Fibroblast of skin of scalp (primary cell): ENCODE data around the gene PRKG1.
A peak's percentile ranks its signal among the peaks of the same experiment; 100 is the strongest.
"Not testable (repeated sequence)": the region's sequence is repeated elsewhere in the genome, so short reads cannot be mapped to it uniquely, and the experiment has no call there.

Source experiments
- DNase-seq: peaks from one replicate; pipeline ENCODE4 v3.0.0-alpha.2; 2013

The PRKG1 gene

DNA sequence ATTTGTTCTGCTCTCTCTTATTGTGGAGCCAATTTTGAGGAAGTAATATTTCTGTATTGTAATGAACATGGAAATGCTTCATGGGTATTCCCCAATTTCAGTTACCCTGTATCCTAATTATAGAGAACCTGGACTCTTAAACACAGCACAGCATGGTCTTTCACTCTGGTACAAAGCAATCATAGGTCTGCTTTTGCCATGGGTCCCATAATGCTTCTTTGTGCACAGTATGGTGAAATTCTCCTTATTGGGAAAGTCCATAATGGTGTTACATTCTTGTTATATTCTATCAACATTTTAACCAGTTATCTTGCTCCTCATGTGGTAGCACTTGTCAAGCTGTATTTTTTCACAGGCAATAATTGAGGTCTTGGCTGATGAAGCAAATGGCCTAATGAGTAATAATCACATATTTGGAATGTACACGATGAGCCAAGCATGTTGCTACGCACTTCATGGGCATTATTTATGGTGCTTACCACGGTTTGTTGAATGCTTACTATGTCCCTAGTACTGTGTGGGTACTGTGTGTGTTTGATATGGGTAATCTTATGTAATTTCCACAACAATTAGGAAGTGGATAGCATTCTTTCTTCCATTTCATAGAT, 42.9 kb downstream of the PRKG1 start:
- no peak for DNase-seq

DNA sequence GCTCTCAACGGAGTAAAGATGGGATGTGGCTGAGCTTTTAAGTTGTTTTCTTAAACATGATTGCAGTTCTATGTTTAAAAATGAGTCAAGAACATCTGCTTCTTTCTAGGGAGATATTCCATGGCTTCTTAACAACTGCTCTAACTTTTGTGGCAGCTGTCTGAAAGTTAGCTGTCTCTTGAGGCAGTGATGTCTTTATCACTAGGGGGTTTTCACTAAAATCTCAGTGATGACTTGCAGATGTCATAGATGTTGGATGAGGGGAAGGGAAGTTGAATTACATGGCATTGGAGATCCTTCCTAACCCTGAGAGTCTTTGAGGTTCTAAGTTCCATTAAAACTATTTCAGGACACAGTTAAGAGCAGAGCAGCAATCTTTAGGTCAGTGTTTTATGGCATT, 43.5 kb downstream of the PRKG1 start:
- peak; percentile 52 for DNase-seq

DNA sequence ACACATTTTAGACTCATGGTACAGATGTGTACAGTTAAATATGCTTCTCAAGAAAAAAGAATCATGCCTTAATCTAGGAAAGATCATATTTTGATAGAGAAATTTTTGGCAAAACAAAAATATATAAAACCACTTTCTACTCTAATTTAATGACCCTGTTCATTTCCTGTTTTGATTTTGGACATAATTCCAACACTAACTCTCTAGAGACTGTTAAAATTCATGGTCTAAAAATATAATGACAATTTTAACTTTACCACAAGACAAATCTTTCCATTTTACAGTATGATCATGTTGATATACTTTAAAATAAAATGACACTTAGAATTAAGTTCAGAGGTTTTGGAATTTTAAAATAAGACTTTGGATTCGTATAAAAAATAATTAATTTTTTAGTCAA, 45.2 kb downstream of the PRKG1 start:
- DNase-seq, result no peak

DNA sequence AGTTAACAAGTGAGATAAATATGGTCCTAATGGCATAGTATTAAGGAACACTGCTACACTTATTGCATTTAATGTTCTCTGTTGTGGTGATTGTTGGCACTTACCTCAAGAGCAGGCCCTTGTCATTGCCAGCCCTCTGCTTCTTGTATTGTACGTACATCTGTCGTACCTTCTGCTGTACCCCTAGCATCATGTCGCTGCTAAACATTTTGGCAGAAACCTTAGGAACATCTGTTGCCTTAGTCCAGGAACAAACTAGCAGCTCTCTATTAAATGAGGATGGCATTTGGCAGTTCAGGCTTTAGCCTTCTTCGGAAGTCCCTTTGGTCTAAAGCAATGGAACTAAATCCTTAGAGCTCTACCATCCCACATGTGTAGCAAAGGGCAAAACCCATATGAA, 47.6 kb downstream of the PRKG1 start:
- DNase-seq, result no peak

DNA sequence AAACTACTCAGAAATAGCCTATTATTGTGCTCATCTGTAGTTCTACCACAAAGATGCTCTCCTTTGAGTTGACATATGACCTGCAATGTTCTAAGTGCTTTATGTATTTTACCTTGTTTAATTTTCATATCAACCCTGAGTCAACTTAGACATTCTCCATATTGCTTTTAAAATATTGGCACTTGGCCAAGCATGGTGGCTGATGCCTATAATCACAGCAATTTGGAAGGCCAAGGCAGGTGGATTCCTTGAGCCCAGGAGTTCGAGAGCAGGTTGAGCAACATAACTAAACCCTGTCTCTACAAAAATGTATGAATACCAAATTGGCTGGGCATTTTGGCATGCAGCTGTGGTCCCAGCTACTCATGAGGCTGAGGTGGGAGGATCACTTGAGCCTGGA, 50.6 kb downstream of the PRKG1 start:
- DNase-seq, result no peak

DNA sequence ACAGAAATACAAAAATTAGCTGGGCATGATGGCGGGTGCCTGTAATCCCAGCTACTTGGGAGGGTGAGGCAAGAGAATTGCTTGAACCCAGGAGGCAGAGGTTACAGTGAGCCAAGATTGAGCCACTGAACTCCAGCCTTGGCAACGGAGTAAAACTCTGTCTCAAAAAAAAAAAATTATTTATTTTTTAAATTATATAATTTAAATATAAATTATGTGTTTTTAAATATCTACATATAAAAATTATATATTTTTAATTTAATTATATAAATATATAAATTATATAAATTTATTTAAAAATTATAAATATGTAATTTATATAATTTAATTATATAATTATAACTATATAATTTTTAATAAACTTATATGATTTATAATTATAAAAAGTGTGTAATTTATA, 51.2 kb downstream of the PRKG1 start:
- no peak for DNase-seq

DNA sequence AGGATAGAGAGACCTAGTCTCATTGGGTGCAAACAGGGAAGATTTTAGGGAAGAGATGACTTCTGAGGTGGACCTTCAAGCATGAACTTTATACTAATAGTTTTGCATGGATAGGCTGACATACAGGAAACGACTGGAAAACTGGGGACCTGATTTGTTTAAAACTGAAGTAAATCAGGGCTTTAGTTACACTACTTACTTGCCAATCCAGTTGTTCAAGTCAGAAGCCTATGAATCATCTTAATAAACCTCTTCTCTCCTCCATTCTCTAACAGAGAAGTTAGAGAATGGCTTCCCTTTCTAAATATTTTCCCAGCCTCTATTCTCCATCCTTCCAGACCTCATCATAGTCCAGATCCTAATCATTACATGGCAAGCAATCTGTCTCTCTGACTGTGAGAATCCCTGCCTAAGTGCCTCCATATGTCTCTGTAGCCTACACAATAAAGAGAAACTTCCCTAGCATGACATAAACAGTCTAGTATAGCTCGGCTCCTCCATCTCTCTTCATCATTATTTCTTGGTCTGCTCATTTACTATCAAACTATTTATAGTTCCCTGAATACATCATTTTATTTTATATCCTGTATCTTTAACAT, 55.8 kb downstream of the PRKG1 start:
- DNase-seq, result peak; percentile 44

DNA sequence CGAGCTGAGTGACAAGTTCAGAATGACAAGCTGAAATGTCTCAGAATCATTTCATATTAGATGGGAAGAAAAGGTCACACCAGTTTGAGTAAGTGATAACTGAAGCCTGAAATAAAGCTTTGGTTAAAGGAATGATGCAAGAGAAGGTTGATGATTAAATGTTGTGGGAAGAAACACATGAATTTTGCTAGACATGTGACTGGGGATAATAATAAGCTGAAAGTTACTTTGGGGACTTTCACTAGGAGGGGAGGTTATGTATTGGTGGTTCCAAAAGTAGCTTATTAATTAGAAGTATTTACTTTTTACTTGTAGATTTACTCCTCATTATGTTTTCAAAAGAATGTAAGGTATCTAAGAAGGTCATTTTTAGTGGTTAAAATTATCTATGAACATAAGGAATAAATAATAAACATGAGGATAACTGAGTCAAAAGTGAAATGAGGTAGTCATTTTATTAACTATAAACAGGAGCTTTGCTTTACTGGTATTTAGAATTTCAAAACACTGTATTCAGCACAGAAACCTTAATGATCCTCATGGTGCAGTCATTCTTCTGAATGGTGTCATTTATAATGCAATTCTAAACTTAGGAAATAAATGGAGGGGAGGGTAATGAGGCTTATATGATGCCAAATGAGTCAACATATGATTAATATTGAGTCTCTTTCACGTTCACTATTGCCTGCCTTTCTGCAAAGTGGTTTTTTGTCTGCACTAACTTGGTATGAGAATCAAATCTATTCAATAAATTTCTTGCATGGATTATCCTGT, 63.7 kb downstream of the PRKG1 start:
- DNase-seq, result peak; percentile 39

DNA sequence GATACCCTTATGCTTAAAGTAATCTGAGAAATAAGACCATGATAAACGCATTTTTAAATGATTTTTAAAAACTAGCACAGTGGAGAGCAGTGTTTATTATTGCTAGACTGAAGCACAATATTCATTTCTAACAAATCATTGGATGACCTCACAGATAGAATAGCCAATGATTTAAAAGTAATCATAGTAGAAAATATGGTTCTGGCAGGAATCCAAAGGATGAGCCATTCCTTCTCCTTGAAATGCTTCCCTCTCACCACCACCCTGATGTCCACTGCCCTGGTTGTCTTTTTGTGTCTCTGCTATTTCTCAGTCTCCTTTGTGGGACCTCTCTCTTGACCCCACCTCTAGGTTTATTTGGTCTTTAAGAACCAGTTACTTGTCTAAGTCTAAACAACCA, 64.9 kb downstream of the PRKG1 start:
- DNase-seq, result peak; percentile 25

GRCh38 chr10:51141010-51141409, 66.7 kb downstream of the PRKG1 start:
- DNase-seq, result no peak

DNA sequence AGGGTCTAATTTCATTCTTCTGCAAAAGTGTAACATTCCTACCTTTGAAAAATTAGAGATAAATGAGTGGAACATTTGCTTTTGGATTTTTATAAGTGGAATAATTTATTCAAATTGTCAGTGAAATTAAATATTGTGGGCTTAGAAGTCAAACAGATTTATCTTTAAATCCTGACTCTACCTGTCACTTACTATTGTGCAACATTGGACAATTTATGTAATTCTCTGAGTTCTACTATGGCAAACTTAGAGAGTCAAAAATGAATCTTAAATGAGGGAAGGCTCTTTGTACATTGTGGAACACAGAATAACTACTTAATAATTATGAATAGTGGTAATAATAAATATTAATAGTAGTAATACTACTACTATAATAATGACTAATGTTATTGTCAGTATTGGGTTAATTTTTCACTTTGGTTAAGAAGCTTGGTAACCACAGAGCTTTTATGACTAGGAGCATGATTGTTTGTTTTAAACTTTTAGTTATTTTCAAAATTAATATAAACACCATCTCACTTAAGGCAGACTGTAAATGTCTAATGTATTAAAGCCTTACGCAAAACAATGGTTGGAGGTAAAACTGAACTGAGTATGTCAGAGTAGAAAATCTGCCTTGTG, 70.0 kb downstream of the PRKG1 start:
- DNase-seq, result no peak

DNA sequence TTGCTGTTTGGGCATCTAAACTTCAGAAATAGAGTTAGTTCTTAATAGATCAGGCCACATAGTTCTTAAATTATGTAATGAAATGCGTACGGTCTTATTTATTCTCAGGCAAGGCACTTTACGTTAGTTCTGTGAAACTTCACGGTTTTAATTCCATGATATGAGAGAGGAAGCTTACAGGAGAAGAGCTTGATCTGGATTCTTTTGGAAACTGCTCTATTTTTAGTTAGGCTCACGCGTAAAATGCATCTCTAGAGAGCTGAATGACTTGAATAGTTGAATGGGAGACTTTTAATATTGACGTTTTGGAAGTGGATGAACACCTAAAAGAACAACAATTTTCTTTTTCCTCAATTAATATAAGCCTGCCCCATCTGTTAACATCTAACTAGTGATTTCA, 71.1 kb downstream of the PRKG1 start:
- DNase-seq, result no peak

- no peak for DNase-seq
Measured at GRCh38 chr10:51147644-51148399, 73.5 kb downstream of the PRKG1 start.

DNA sequence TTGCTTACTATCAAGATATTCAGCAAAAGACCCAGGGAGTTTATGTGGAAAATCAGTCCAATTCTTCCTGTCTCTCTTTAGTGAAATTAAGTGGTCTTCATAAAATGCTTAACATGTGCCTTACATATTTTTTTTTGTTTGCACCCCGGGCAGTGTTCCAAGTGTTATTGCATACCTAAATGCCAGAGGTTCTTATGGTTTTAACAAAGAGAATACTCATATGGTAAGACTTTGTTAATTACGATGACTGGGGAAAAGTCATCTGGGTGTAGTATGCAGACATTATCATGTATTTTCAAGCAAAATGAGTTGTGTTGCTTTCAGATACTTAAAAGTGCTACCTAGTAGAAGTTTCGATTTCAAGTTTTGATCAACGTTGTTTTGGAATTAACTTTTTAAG, 82.6 kb downstream of the PRKG1 start:
- DNase-seq, result peak; percentile 96

DNA sequence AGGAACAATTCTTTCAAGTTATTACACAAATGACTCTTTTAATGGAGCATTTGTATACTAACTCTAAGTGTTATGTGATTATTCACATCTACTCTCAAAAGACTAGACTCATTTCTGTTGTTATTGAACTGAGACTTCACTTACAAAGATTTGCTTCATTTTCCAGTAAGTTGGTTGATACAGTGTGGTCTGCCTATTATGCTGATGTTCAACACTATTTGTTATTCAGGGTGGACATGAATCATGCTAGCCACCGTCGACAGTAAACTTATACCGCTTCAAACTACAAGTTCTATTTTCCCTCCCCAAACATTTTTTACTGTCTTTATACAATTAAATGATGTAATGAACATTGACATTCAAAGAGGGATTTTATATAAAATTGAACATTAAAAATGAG, 84.5 kb downstream of the PRKG1 start:
- DNase-seq, result no peak

GRCh38 chr10:51159841-51160240, 85.6 kb downstream of the PRKG1 start:
- DNase-seq, result peak; percentile 31

GRCh38 chr10:51162002-51162401, 87.7 kb downstream of the PRKG1 start:
- peak; percentile 9 for DNase-seq

- not testable (repeated sequence) for DNase-seq
Measured at GRCh38 chr10:51163380-51164049, 89.2 kb downstream of the PRKG1 start.

DNA sequence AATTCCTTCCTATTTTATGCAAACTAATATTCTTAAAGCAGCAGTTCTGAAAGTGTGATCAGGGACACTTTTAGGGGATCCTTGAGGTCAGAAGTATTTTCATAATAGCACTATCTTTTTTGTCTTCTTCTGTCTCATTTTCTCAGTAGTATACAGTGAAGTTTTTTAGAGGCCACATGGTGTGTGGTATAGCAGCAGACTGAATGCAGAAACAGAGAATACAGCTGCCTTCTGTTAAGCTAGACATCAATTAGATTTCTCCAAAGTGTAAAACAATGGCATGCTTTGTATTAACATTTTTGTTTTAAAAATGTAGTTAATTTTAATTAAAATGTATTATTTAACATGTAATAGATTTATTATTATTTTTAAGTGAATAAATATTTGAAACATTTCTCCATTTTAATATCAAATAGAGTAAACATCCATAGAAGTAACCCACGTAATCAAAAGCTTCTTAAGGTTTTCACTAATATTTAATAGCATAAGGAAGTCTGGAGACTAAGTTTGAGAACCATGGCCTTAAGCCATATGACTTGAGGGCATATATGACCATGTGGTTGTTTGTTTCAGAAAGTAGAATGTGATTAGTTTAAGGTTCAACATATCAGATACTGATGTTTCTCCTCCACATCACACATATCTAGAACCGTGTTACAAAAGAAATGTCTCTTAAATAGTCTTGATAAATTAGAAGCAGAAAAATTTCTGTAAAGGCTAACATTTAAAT, 94.0 kb downstream of the PRKG1 start:
- DNase-seq, result no peak

GRCh38 chr10:51169111-51169510, 94.8 kb downstream of the PRKG1 start:
- DNase-seq, result no peak

DNA sequence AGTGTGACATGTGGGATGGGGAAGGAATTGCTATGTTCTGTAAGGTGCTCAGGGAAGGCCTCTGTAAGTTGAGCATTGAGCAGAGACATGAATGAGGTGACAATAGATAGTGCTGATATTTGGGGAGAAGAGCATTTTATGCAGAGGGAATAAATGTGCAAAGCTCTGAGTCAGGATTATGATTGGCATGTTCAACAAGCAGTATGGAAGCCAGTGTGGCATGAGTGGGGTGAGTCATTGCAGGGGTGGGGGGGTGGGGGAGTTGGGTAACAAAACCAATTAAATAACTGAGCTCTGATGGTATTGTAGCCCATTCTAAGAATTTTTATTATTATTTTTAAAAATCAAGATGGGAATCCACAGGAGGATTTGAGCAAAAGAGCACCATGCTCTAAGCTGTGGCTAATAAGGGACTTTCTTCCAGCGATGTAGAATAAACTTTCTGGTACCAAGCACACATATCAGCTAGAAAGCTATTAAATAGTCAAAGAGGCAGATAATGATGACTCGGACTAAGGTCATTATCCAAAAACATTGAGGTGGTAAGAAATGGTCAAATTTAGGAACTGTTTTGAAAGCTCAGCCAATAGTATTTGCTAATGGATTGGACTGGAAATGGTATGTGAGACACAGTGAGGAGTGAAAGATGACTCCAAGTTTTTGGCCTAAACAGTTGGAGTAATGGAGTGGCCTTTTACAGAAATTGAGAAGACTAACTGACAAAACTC, 96.4 kb downstream of the PRKG1 start:
- DNase-seq, result peak; percentile 50
